Liver (tissue), 9 donors: ENCODE data around the gene CNOT8. TPM values are rescaled to one million over a fixed set of nuclear protein-coding genes. Genes with fewer than 3 reads are reported as not detected.

Experiments used
- DNase-seq: peaks from one replicate; pipeline ENCODE4 v3.0.0-alpha.2; 2017; ENCODE audit warnings: low spot score
- H3K27ac ChIP-seq, 2 donors: one replicate each; pipeline ENCODE4 v1.7.0; 2013; ENCODE audit warnings: inconsistent platforms in 2 of 2, low read length in 2 of 2, control low read depth in 1 of 2, low read depth in 1 of 2, mild to moderate bottlenecking in 1 of 2
- H3K27me3 ChIP-seq, 4 donors: one replicate each; pipeline versions ENCODE4 v1.6.1 to v1.7.0; 2013; ENCODE audit warnings: low read length in 3 of 4, inconsistent platforms in 1 of 4, mild to moderate bottlenecking in 1 of 4, moderate library complexity in 1 of 4; ENCODE audit not compliant: control insufficient read depth in 4 of 4, insufficient read depth in 4 of 4
- H3K36me3 ChIP-seq, 4 donors: one replicate each; pipeline versions ENCODE4 v1.6.1 to v1.7.0; 2013; ENCODE audit warnings: low read length in 3 of 4, mild to moderate bottlenecking in 3 of 4, low read depth in 1 of 4, moderate library complexity in 1 of 4; ENCODE audit not compliant: control insufficient read depth in 4 of 4, insufficient read depth in 3 of 4
- H3K4me1 ChIP-seq, 4 donors: one replicate each; pipeline versions ENCODE4 v1.6.1 to v1.7.0; 2013; ENCODE audit warnings: low read length in 3 of 4, mild to moderate bottlenecking in 3 of 4, moderate library complexity in 1 of 4; ENCODE audit not compliant: control insufficient read depth in 4 of 4, insufficient read depth in 4 of 4
- H3K4me3 ChIP-seq, 3 donors: one replicate each; pipeline versions ENCODE4 v1.6.1 to v1.7.0; 2013; ENCODE audit warnings: low read length in 3 of 3, control low read depth in 1 of 3, low read depth in 1 of 3, mild to moderate bottlenecking in 1 of 3
- H3K9ac ChIP-seq, 2 donors: one replicate each; pipeline ENCODE4 v1.7.0; 2013; ENCODE audit warnings: low read length in 2 of 2, mild to moderate bottlenecking in 2 of 2, moderate library complexity in 2 of 2, control low read depth in 1 of 2, low read depth in 1 of 2
- H3K9me3 ChIP-seq, 4 donors: one replicate each; pipeline versions ENCODE4 v1.6.1 to v1.7.0; 2013; ENCODE audit warnings: low read length in 3 of 4; ENCODE audit not compliant: control insufficient read depth in 4 of 4
- CTCF ChIP-seq: fragments of 150-350 bp; IDR thresholded peaks from 2 replicates; pipeline ENCODE4 v1.5.1; 2017; ENCODE audit warnings: improper control_type of control experiment, low read depth, low read length; ENCODE audit not compliant: missing input control
- EGR1 ChIP-seq, 2 donors: IDR thresholded peaks; 2 replicates each; pipeline ENCODE4 v1.6.1; 2016 to 2018; ENCODE audit warnings: antibody characterized with exemption in 2 of 2, low read depth in 2 of 2
- FOXA1 ChIP-seq: IDR thresholded peaks from 2 replicates; pipeline ENCODE4 v1.6.1; 2016; ENCODE audit warnings: antibody characterized with exemption
- GABPA ChIP-seq, 2 donors: IDR thresholded peaks in 1 of 2; conservative IDR thresholded peaks in 1 of 2; 2 replicates each; pipeline ENCODE4 v1.6.1; 2016; ENCODE audit warnings: antibody characterized with exemption in 2 of 2, mild to moderate bottlenecking in 1 of 2, moderate library complexity in 1 of 2
- HNF4A ChIP-seq, 2 donors: conservative IDR thresholded peaks; 2 replicates each; pipeline ENCODE4 v1.6.1; 2016; ENCODE audit warnings: antibody characterized with exemption in 2 of 2, mild to moderate bottlenecking in 2 of 2
- HNF4G ChIP-seq: IDR thresholded peaks from 2 replicates; pipeline ENCODE4 v1.6.1; 2016; ENCODE audit warnings: antibody characterized with exemption
- JUND ChIP-seq, 2 donors: IDR thresholded peaks; 2 replicates each; pipeline ENCODE4 v1.6.1; 2016; ENCODE audit warnings: antibody characterized with exemption in 2 of 2
- MAX ChIP-seq: IDR thresholded peaks from 2 replicates; pipeline ENCODE4 v1.6.1; 2016; ENCODE audit warnings: antibody characterized with exemption
- NR2F2 ChIP-seq: IDR thresholded peaks from 2 replicates; pipeline ENCODE4 v1.6.1; 2016; ENCODE audit warnings: antibody characterized with exemption
- RAD21 ChIP-seq, 2 donors: IDR thresholded peaks; 2 replicates each; pipeline ENCODE4 v1.6.1; 2016; ENCODE audit warnings: antibody characterized with exemption in 2 of 2, mild to moderate bottlenecking in 2 of 2
- REST ChIP-seq: IDR thresholded peaks from 2 replicates; pipeline ENCODE4 v1.6.1; 2016; ENCODE audit warnings: antibody characterized with exemption, mild to moderate bottlenecking
- RXRA ChIP-seq, 2 donors: IDR thresholded peaks; 2 replicates each; pipeline ENCODE4 v1.6.1; 2017 to 2018; ENCODE audit warnings: antibody characterized with exemption in 2 of 2, mild to moderate bottlenecking in 1 of 2
- SP1 ChIP-seq: IDR thresholded peaks from 2 replicates; pipeline ENCODE4 v1.6.1; 2018; ENCODE audit warnings: antibody characterized with exemption, mild to moderate bottlenecking
- TAF1 ChIP-seq: conservative IDR thresholded peaks from 2 replicates; pipeline ENCODE4 v1.6.1; 2016; ENCODE audit warnings: antibody characterized with exemption, mild to moderate bottlenecking
- YY1 ChIP-seq: IDR thresholded peaks from 2 replicates; pipeline ENCODE4 v1.6.1; 2016; ENCODE audit warnings: antibody characterized with exemption, mild to moderate bottlenecking
- ZBTB33 ChIP-seq: IDR thresholded peaks from 2 replicates; pipeline ENCODE4 v1.6.1; 2016; ENCODE audit warnings: antibody characterized with exemption
- WGBS: extraction: QIAGEN DNeasy Blood & Tissue Kit; methylation state at CpG from one replicate; pipeline ENCODE4 v1.1.7; 2013; 5-methylcytosine and 5-hydroxymethylcytosine counted together
- polyA plus RNA-seq, 2 donors: library from polyadenylated mRNA; stranded (reverse) in 1 of 2; unstranded in 1 of 2; fragments of 200-250 nt in 1 of 2; fragments of >200 nt in 1 of 2; fragmentation: Nextera tagmentation in 1 of 2; extraction: Ambion mirVana in 1 of 2; gene quantifications; one replicate each; pipeline versions ENCODE4 v1.2.1 to v1.2.3, GENCODE V29; 2013 to 2015
- total RNA-seq, 2 donors: library from RNA; depleted of rRNA; stranded (reverse); fragments of >200 nt; gene quantifications; one replicate each; pipeline ENCODE4 v1.2.3, GENCODE V29; 2014
- donor health status: healthy.
- donor health status: healthy.
- donor health status: healthy.
- donor health status: healthy.
- donor health status: healthy.

The CNOT8 gene
- total and polyA plus RNA-seq, 4 donors = 12.6 to 38.9 (median 20.8) TPM

GRCh38 chr5:154850255-154851062, 8.0 kb upstream of the CNOT8 start, which contains the start of gene FAXDC2:
Gene FAXDC2, minus strand, starts transcription at chr5:154850603. Its CDS starts 12,425 bp downstream, at chr5:154838178.
- peak within 1 kb of the TSS; percentile 70 to 81 for H3K27ac ChIP-seq
- no peaks in the 10 kb centered on the region for H3K27me3 ChIP-seq
- TF ChIP-seq HNF4G = no peak
- TF ChIP-seq FOXA1 = no peak
- no peak for TF ChIP-seq ZBTB33
- no peak for TF ChIP-seq RAD21 (IDR thresholded peaks at IDR 0.05)
- TF ChIP-seq YY1 = peak; percentile 57
- peak; percentile 68 for TF ChIP-seq SP1
- TF ChIP-seq JUND (IDR thresholded peaks at IDR 0.05) = peak; percentile 27 to 65
- peak in 1 of 2 donors; percentile 45 for TF ChIP-seq GABPA (IDR thresholded peaks at IDR 0.05 in 1 of 2, conservative IDR thresholded peaks at IDR 0.05 in 1 of 2)
- peak; percentile 61 for TF ChIP-seq NR2F2
- peak; percentile 27 for TF ChIP-seq MAX
- peak; percentile 69 to 71 for TF ChIP-seq RXRA (IDR thresholded peaks at IDR 0.05)
- TF ChIP-seq EGR1 (IDR thresholded peaks at IDR 0.05; ENCODE audit: low read depth in 2 of 2) = peak in 1 of 2 donors; percentile 10
- TF ChIP-seq CTCF = no peak
- peak; percentile 10 for TF ChIP-seq REST
- H3K4me1 ChIP-seq = peaks cover 0 to 17% (median 13%) of the 10 kb centered on the region in 4 donors
- no peaks in the 10 kb centered on the region for H3K9me3 ChIP-seq
- H3K9ac ChIP-seq = peak within 1 kb of the TSS; percentile 62 to 89
- WGBS = 14% methylated on average over 11 of the region's 11 CpGs
- DNase-seq = peak; percentile 65
- no peaks in the 10 kb centered on the region for H3K36me3 ChIP-seq
- H3K4me3 ChIP-seq = peak within 1 kb of the TSS; percentile 37 to 65 (median 50)

GRCh38 chr5:154851351-154851750, 7.1 kb upstream of the CNOT8 start:
- H3K36me3 ChIP-seq = no peaks in the 10 kb centered on the region
- peaks cover 0 to 19% (median 13%) of the 10 kb centered on the region in 4 donors for H3K4me1 ChIP-seq
- no peak overlapping the region for H3K4me3 ChIP-seq
- no peak for DNase-seq
- no peak overlapping the region for H3K27ac ChIP-seq
- no peak for TF ChIP-seq MAX
- no peak for TF ChIP-seq TAF1
- no peak for TF ChIP-seq RAD21 (IDR thresholded peaks at IDR 0.05)
- no peak for TF ChIP-seq HNF4G
- no peak for TF ChIP-seq GABPA (IDR thresholded peaks at IDR 0.05 in 1 of 2, conservative IDR thresholded peaks at IDR 0.05 in 1 of 2)
- TF ChIP-seq SP1 = no peak
- TF ChIP-seq JUND (IDR thresholded peaks at IDR 0.05) = no peak
- TF ChIP-seq FOXA1 = no peak
- no peak for TF ChIP-seq YY1
- TF ChIP-seq HNF4A (conservative IDR thresholded peaks at IDR 0.05) = no peak
- TF ChIP-seq NR2F2 = no peak
- H3K9ac ChIP-seq = no peak overlapping the region
- H3K9me3 ChIP-seq = no peaks in the 10 kb centered on the region
- 86% methylated on average over 3 of the region's 3 CpGs for WGBS
- H3K27me3 ChIP-seq = no peaks in the 10 kb centered on the region
